Lung (tissue), 12 donors: ENCODE results near the gene TGM2. TPM values are rescaled to one million over a fixed set of nuclear protein-coding genes. Genes with fewer than 3 reads are reported as not detected.

ENCODE experiments used
- ATAC-seq: fragments of 200-7000 bp; cut with Tn5 transposase; one replicate; pipeline ENCODE4 v1.9.1; 2020; ENCODE audit warnings: moderate number of reproducible peaks; ENCODE audit not compliant: insufficient read depth, low FRiP score
- DNase-seq, 3 donors: peaks; one replicate each; pipeline ENCODE4 v3.0.0-alpha.2; 2013 to 2017
- H3K27ac ChIP-seq, 2 donors: one replicate each; pipeline ENCODE4 v1.5.1; 2013; ENCODE audit warnings: mild to moderate bottlenecking in 2 of 2, moderate library complexity in 2 of 2, control low read depth in 1 of 2, inconsistent platforms in 1 of 2, low read depth in 1 of 2, low read length in 1 of 2
- H3K27me3 ChIP-seq, 3 donors: one replicate each; pipeline ENCODE4 v1.5.1; 2013; ENCODE audit warnings: low read length in 2 of 3; ENCODE audit not compliant: control insufficient read depth in 3 of 3, insufficient read depth in 3 of 3
- H3K36me3 ChIP-seq, 4 donors: one replicate each; pipeline ENCODE4 v1.5.1; 2013; ENCODE audit warnings: low read length in 4 of 4, mild to moderate bottlenecking in 1 of 4, moderate library complexity in 1 of 4; ENCODE audit not compliant: control insufficient read depth in 4 of 4, insufficient read depth in 4 of 4
- H3K4me1 ChIP-seq, 5 donors: one replicate each; pipeline ENCODE4 v1.5.1; 2013; ENCODE audit warnings: low read length in 5 of 5, mild to moderate bottlenecking in 2 of 5, moderate library complexity in 1 of 5; ENCODE audit not compliant: control insufficient read depth in 5 of 5, insufficient read depth in 5 of 5
- H3K4me3 ChIP-seq: one replicate; pipeline ENCODE4 v1.5.1; 2013; ENCODE audit warnings: mild to moderate bottlenecking, control low read depth, moderate library complexity
- H3K9ac ChIP-seq, 2 donors: one replicate each; pipeline ENCODE4 v1.5.1; 2013; ENCODE audit warnings: low read length in 2 of 2, control low read depth in 1 of 2; ENCODE audit not compliant: insufficient read depth in 1 of 2
- H3K9me3 ChIP-seq, 4 donors: one replicate each; pipeline ENCODE4 v1.5.1; 2013; ENCODE audit warnings: low read length in 3 of 4, mild to moderate bottlenecking in 1 of 4, moderate library complexity in 1 of 4; ENCODE audit not compliant: control insufficient read depth in 4 of 4, insufficient read depth in 3 of 4
- CTCF ChIP-seq: IDR thresholded peaks from 2 replicates; pipeline ENCODE4 v1.5.1; 2012; ENCODE audit warnings: mild to moderate bottlenecking; ENCODE audit errors: control extremely low read depth, extremely low read depth
- WGBS, 2 donors: extraction: QIAGEN DNeasy Blood & Tissue Kit; methylation state at CpG; one replicate each; pipeline ENCODE4 v1.1.7; 2013; 5-methylcytosine and 5-hydroxymethylcytosine counted together
- polyA plus RNA-seq, 2 donors: library from polyadenylated mRNA; stranded (reverse); fragments of 200-250 nt; gene quantifications; one replicate each; pipeline ENCODE4 v1.2.1, GENCODE V29; 2013
- total RNA-seq, 2 donors: library from RNA; depleted of rRNA in 1 of 2; stranded (reverse); fragments of >200 nt in 1 of 2; gene quantifications; one replicate each; pipeline ENCODE4 v1.2.1, GENCODE V29; 2014 to 2021
- donor health status: control.
- donor health status: control.
- donor health status: Bipolar disorder and iron deficiency.
- donor health status: healthy.
- donor health status: DM: yes; HTN: yes; CAD: no.

TGM2 gene
- total and polyA plus RNA-seq, 4 donors: 85.0 to 476 (median 325) TPM

- no peak for DNase-seq
- WGBS, 2 donors: 81 to 84% methylated on average over 3 of the region's 3 CpGs
Measured at GRCh38 chr20:38181971-38182370, 16.9 kb upstream of the TGM2 start.

GRCh38 chr20:38181207-38181801 is 16.2 kb upstream of the TGM2 start:
- H3K27ac ChIP-seq: no peak overlapping the region
- H3K9me3 ChIP-seq: peaks cover 0 to 7% (median 0%) of the 10 kb centered on the region in 4 donors
- no peaks in the 10 kb centered on the region for H3K4me1 ChIP-seq
- no peaks in the 10 kb centered on the region for H3K36me3 ChIP-seq
- 77 to 87% methylated on average over 7 of the region's 7 CpGs for WGBS, 2 donors
- TF ChIP-seq CTCF: no peak
- H3K9ac ChIP-seq: no peak overlapping the region
- ATAC-seq: no peak
- no peak overlapping the region for H3K4me3 ChIP-seq
- H3K27me3 ChIP-seq: no peaks in the 10 kb centered on the region
- no peak for DNase-seq

More at GRCh38 chr20:38181971-38182370, 16.9 kb upstream of the TGM2 start:
- peaks cover 0 to 7% (median 0%) of the 10 kb centered on the region in 4 donors for H3K9me3 ChIP-seq
- no peak overlapping the region for H3K9ac ChIP-seq
- no peak for TF ChIP-seq CTCF
- no peak overlapping the region for H3K4me3 ChIP-seq
- no peaks in the 10 kb centered on the region for H3K4me1 ChIP-seq
- no peak for ATAC-seq
- H3K27me3 ChIP-seq: no peaks in the 10 kb centered on the region
- no peak overlapping the region for H3K27ac ChIP-seq
- no peaks in the 10 kb centered on the region for H3K36me3 ChIP-seq

- Histone ChIP-seq H3K27me3 (no peaks in the 10 kb centered on the region), H3K9me3 (peaks cover 0 to 7% (median 0%) of the 10 kb centered on the region in 4 donors), H3K9ac (no peak overlapping the region), H3K4me3 (no peak overlapping the region), H3K36me3 (no peaks in the 10 kb centered on the region), H3K4me1 (peaks cover 0 to under 1% (median 0%) of the 10 kb centered on the region in 5 donors), H3K27ac (no peak overlapping the region)
- ATAC-seq (no peak), DNase-seq (no peak)
- TF ChIP-seq CTCF: no peak
- 65% methylated on average over 5 of the region's 5 CpGs for WGBS, 2 donors
Measured at GRCh38 chr20:38180781-38181180, 15.7 kb upstream of the TGM2 start.

GRCh38 chr20:38179846-38180245 is 14.8 kb upstream of the TGM2 start:
- Histone ChIP-seq H3K4me1 (peaks cover 0 to 8% (median 0%) of the 10 kb centered on the region in 5 donors), H3K4me3 (no peak overlapping the region), H3K27me3 (no peaks in the 10 kb centered on the region), H3K9ac (no peak overlapping the region), H3K9me3 (peaks cover 0 to 7% (median 0%) of the 10 kb centered on the region in 4 donors), H3K27ac (no peak overlapping the region), H3K36me3 (no peaks in the 10 kb centered on the region)
- WGBS, 2 donors: 64 to 74% methylated on average over 6 of the region's 6 CpGs
- ATAC-seq: no peak
- no peak for DNase-seq
- no peak for TF ChIP-seq CTCF
